IMR-90 (cell line): ENCODE measurements around the gene POMT2. TPM values are rescaled to one million over a fixed set of nuclear protein-coding genes. Genes with fewer than 3 reads are reported as not detected.

ENCODE experiments used
- ATAC-seq: fragments of 200-7000 bp; cut with Tn5 transposase; 2 replicates; pipeline ENCODE4 v1.9.1; 2020; ENCODE audit warnings: low read depth, mild to moderate bottlenecking, moderate library complexity
- BruUV-seq: library from RNA; stranded (reverse); fragments of 400-500 nt; replicated peaks from 2 replicates; lab custom pipeline; 2021; lab: Mats Ljungman, UMichigan
- CTCF ChIA-PET: fragments of 300-600 bp; formaldehyde crosslinking; extraction: SDS; loops from one replicate; lab custom pipeline; 2021; ENCODE audit warnings: antibody characterized with exemption; lab: Yijun Ruan, JAX
- POLR2A ChIA-PET: fragments of 300-600 bp; sonication (Branson Sonifier 250); formaldehyde crosslinking; loops from one replicate; lab custom pipeline; 2022; ENCODE audit warnings: antibody characterized with exemption; ENCODE audit not compliant: unreplicated experiment; lab: Charles Lee
- DNase-seq: peaks from one replicate; pipeline ENCODE4 v3.0.0; 2013
- H2AFZ ChIP-seq: replicated peaks from 2 replicates; pipeline ENCODE3; 2013; ENCODE audit warnings: low read length, mild to moderate bottlenecking; ENCODE audit not compliant: poor library complexity
- H2AK5ac ChIP-seq: 2 replicates; pipeline ENCODE4 v1.6.1; 2013; ENCODE audit warnings: low read depth, low read length, inconsistent platforms
- H2AK9ac ChIP-seq: replicated peaks from 2 replicates; pipeline ENCODE3; 2013; ENCODE audit warnings: mild to moderate bottlenecking, low read depth, low read length, moderate library complexity; ENCODE audit not compliant: poor library complexity
- H2BK120ac ChIP-seq: 2 replicates; pipeline ENCODE4 v1.6.1; 2013; ENCODE audit warnings: low read depth, low read length, inconsistent platforms
- H2BK15ac ChIP-seq: 3 replicates; pipeline ENCODE4 v1.6.1; 2013; ENCODE audit warnings: low read depth, low read length, inconsistent platforms
- H2BK20ac ChIP-seq: 2 replicates; pipeline ENCODE4 v1.6.1; 2013; ENCODE audit warnings: low read depth, mild to moderate bottlenecking, inconsistent platforms, low read length, moderate library complexity
- H2BK5ac ChIP-seq: 2 replicates; pipeline ENCODE4 v1.6.1; 2013; ENCODE audit warnings: mild to moderate bottlenecking, low read depth, low read length, inconsistent platforms; ENCODE audit not compliant: poor library complexity, severe bottlenecking
- H3K14ac ChIP-seq: replicated peaks from 2 replicates; pipeline ENCODE4 v1.6.1; 2013; ENCODE audit warnings: low read depth, low read length, inconsistent platforms
- H3K18ac ChIP-seq: 2 replicates; pipeline ENCODE4 v1.6.1; 2013; ENCODE audit warnings: low read depth, low read length, control low read depth
- H3K23ac ChIP-seq: 2 replicates; pipeline ENCODE4 v1.6.1; 2013; ENCODE audit warnings: low read depth, low read length, inconsistent platforms
- H3K27ac ChIP-seq: 2 replicates; pipeline ENCODE4 v1.5.1; 2013; ENCODE audit warnings: mild to moderate bottlenecking, control low read depth, low read length; ENCODE audit not compliant: insufficient read depth
- H3K27me3 ChIP-seq: 2 replicates; pipeline ENCODE4 v1.6.1; 2013; ENCODE audit warnings: low read length; ENCODE audit not compliant: control insufficient read depth, insufficient read depth
- H3K36me3 ChIP-seq: 2 replicates; pipeline ENCODE4 v1.6.1; 2013; ENCODE audit warnings: low read length, mixed read lengths; ENCODE audit not compliant: control insufficient read depth, insufficient read depth
- H3K4ac ChIP-seq: 2 replicates; pipeline ENCODE4 v1.6.1; 2013; ENCODE audit warnings: low read depth, low read length, inconsistent platforms
- H3K4me1 ChIP-seq: 2 replicates; pipeline ENCODE4 v1.6.1; 2013; ENCODE audit warnings: low read length, mixed read lengths; ENCODE audit not compliant: control insufficient read depth, insufficient read depth
- H3K4me2 ChIP-seq: 2 replicates; pipeline ENCODE4 v1.6.1; 2013; ENCODE audit warnings: low read depth, mild to moderate bottlenecking, control low read depth, low read length, moderate library complexity
- H3K4me3 ChIP-seq: 2 replicates; pipeline ENCODE4 v1.5.1; 2013; ENCODE audit warnings: low read depth, mild to moderate bottlenecking, control low read depth, low read length, moderate library complexity; ENCODE audit not compliant: insufficient read depth
- H3K56ac ChIP-seq: 2 replicates; pipeline ENCODE4 v1.6.1; 2013; ENCODE audit warnings: low read length, inconsistent platforms; ENCODE audit not compliant: insufficient read depth; ENCODE audit errors: extremely low read depth
- H3K79me1 ChIP-seq, 2 experiments: 2 replicates each; pipeline ENCODE4 v1.6.1; 2013; ENCODE audit warnings: low read length in 2 of 2, inconsistent platforms in 1 of 2, low read depth in 1 of 2
- H3K9ac ChIP-seq: 2 replicates; pipeline ENCODE4 v1.6.1; 2013; ENCODE audit warnings: low read depth, low read length, control low read depth
- H3K9me1 ChIP-seq: 2 replicates; pipeline ENCODE4 v1.6.1; 2013; ENCODE audit warnings: low read length, inconsistent platforms; ENCODE audit not compliant: insufficient read depth
- H3K9me3 ChIP-seq: 2 replicates; pipeline ENCODE4 v1.6.1; 2013; ENCODE audit warnings: low read length; ENCODE audit not compliant: control insufficient read depth, insufficient read depth
- H4K20me1 ChIP-seq: 2 replicates; pipeline ENCODE4 v1.6.1; 2013; ENCODE audit warnings: low read length, inconsistent platforms; ENCODE audit not compliant: insufficient read depth
- H4K5ac ChIP-seq: 2 replicates; pipeline ENCODE4 v1.6.1; 2013; ENCODE audit warnings: mild to moderate bottlenecking, low read depth, low read length, control low read depth
- H4K8ac ChIP-seq, 2 experiments: 2 replicates each; pipeline ENCODE4 v1.6.1; 2013; ENCODE audit warnings: low read depth in 2 of 2, low read length in 2 of 2, control low read depth in 1 of 2, inconsistent platforms in 1 of 2
- H4K91ac ChIP-seq: 2 replicates; pipeline ENCODE4 v1.6.1; 2013; ENCODE audit warnings: low read depth, low read length, inconsistent platforms; ENCODE audit not compliant: insufficient read depth
- BHLHE40 ChIP-seq: fragments of 150-350 bp; IDR thresholded peaks from 2 replicates; pipeline ENCODE4 v1.6.1; 2016; ENCODE audit warnings: mild to moderate bottlenecking, low read depth, low read length
- CEBPB ChIP-seq: IDR thresholded peaks from 2 replicates; pipeline ENCODE4 v1.6.1; 2012; ENCODE audit warnings: low read depth, low read length, improper control_type of control experiment
- MAFK ChIP-seq: IDR thresholded peaks from 2 replicates; pipeline ENCODE4 v1.6.1; 2012; ENCODE audit warnings: low read depth, low read length, improper control_type of control experiment
- POLR2A ChIP-seq: IDR thresholded peaks from 2 replicates; pipeline ENCODE4 v1.6.1; 2012; ENCODE audit warnings: mild to moderate bottlenecking, low read depth, low read length
- SMC3 ChIP-seq: fragments of 150-350 bp; IDR thresholded peaks from 2 replicates; pipeline ENCODE4 v1.6.1; 2016; ENCODE audit warnings: low read depth, mild to moderate bottlenecking, antibody characterized with exemption, low read length, moderate library complexity
- USF2 ChIP-seq: fragments of 150-350 bp; IDR thresholded peaks from 2 replicates; pipeline ENCODE4 v1.6.1; 2017; ENCODE audit warnings: mild to moderate bottlenecking, antibody characterized with exemption, low read length, low read depth
- WGBS, 2 experiments: methylation state at CpG; one replicate each; pipeline versions ENCODE4 v1.1.5 to v1.1.7; 2013; ENCODE audit warnings: missing lambda C conversion rate in 2 of 2; ENCODE audit not compliant: insufficient read length in 1 of 2; ENCODE audit errors: extremely low coverage in 2 of 2; 5-methylcytosine and 5-hydroxymethylcytosine counted together
- dilution Hi-C: fragments of 300-500 bp; cut with HindIII; formaldehyde crosslinking; loops from one replicate; pipeline ENCODE4 v1.14.3; 2018; ENCODE audit warnings: low sequenced_read_pairs; ENCODE audit not compliant: unreplicated experiment
- in situ Hi-C: fragments of 300-500 bp; cut with MboI; formaldehyde crosslinking; loops from 3 replicates; pipeline ENCODE4 v1.14.3; 2019; ENCODE audit warnings: low sequenced_read_pairs, inconsistent platforms, mixed read lengths
- intact Hi-C: fragments of 100-400 bp; cut with micrococcal nuclease; formaldehyde crosslinking; loops from 2 replicates; pipeline ENCODE4 v1.10.0; 2022
- polyA plus RNA-seq, 3 experiments: library from polyadenylated mRNA; depleted of rRNA; stranded (reverse); fragments of >200 nt; gene quantifications; 2 replicates each; pipeline ENCODE4 v1.2.3, GENCODE V29; 2012; ENCODE audit warnings: low replicate concordance in 1 of 3
- total RNA-seq: library from RNA; depleted of rRNA; stranded (reverse); fragments of >200 nt; gene quantifications from 2 replicates; pipeline ENCODE4 v1.2.3, GENCODE V29; 2012
- TF ChIP-seq, protein P1 (sequence below): conservative IDR thresholded peaks from 2 replicates; pipeline ENCODE4 v1.5.1; 2012; ENCODE audit warnings: mild to moderate bottlenecking, low read depth, low read length, improper control_type of control experiment

Gene POMT2
- total and polyA plus RNA-seq, 2 of the 4 experiments (the other 2 are of a cell fraction) = 6.5 to 13.0 TPM

DNA sequence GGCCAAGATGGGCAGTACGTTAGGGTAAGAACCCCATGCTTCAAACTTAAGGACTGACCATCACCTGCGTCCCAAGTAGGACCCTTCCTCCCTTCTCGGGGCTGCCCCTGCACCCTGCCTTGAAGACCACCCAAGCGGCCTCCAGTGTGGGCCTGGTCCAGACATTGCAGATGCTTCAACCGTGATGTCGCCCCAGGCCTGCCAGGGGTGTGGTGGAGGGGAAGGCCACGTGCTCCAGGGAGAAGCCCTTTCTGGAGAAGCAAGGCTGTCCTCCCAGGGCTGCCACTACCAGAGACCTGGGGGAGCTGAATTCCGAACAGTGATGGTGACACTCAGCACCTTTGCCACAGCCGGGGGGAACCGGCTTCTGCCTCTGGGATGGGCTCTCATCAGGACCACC lies 63.0 kb downstream of the POMT2 start:
- H4K5ac ChIP-seq = no peak overlapping the region
- H3K18ac ChIP-seq = no peak overlapping the region
- H2BK20ac ChIP-seq = no peak overlapping the region
- H2AK9ac ChIP-seq = no peak overlapping the region
- no peak overlapping the region for H3K4me2 ChIP-seq
- no peaks in the 10 kb centered on the region for H4K20me1 ChIP-seq
- no peak overlapping the region for H2BK120ac ChIP-seq
- H3K4me3 ChIP-seq = no peak overlapping the region
- in situ Hi-C loops = no loop called here
- CTCF ChIA-PET = no interaction called here
- H3K23ac ChIP-seq = no peak overlapping the region
- POLR2A ChIA-PET = no interaction called here
- H3K56ac ChIP-seq = no peak overlapping the region
- H4K91ac ChIP-seq = no peak overlapping the region
- H3K27ac ChIP-seq = no peak overlapping the region
- WGBS, 2 experiments = 70% methylated on average over 4 of the region's 10 CpGs; no CpG with 5 or more reads in 1 of the 2 experiments
- no peak overlapping the region for H2AFZ ChIP-seq
- no peak overlapping the region for H3K9ac ChIP-seq
- H3K14ac ChIP-seq = no peak overlapping the region
- no peak overlapping the region for H4K8ac ChIP-seq
- dilution Hi-C loops = no loop called here
- no TSS peak for BruUV-seq
- no peak for ATAC-seq
- intact Hi-C loops = no loop called here
- no peak overlapping the region for H3K4ac ChIP-seq
- no peaks in the 10 kb centered on the region for H3K9me3 ChIP-seq
- H2BK15ac ChIP-seq = no peak overlapping the region
- TF ChIP-seq, protein P1, sequence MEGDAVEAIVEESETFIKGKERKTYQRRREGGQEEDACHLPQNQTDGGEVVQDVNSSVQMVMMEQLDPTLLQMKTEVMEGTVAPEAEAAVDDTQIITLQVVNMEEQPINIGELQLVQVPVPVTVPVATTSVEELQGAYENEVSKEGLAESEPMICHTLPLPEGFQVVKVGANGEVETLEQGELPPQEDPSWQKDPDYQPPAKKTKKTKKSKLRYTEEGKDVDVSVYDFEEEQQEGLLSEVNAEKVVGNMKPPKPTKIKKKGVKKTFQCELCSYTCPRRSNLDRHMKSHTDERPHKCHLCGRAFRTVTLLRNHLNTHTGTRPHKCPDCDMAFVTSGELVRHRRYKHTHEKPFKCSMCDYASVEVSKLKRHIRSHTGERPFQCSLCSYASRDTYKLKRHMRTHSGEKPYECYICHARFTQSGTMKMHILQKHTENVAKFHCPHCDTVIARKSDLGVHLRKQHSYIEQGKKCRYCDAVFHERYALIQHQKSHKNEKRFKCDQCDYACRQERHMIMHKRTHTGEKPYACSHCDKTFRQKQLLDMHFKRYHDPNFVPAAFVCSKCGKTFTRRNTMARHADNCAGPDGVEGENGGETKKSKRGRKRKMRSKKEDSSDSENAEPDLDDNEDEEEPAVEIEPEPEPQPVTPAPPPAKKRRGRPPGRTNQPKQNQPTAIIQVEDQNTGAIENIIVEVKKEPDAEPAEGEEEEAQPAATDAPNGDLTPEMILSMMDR = no peak
- TF ChIP-seq POLR2A (no peak), BHLHE40 (no peak), MAFK (no peak), SMC3 (no peak), CEBPB (no peak), USF2 (no peak)
- H3K36me3 ChIP-seq = no peaks in the 10 kb centered on the region
- no peak overlapping the region for H2BK5ac ChIP-seq
- no peaks in the 10 kb centered on the region for H3K9me1 ChIP-seq
- no peaks in the 10 kb centered on the region for H3K79me1 ChIP-seq
- no peak overlapping the region for H2AK5ac ChIP-seq
- H3K4me1 ChIP-seq = no peaks in the 10 kb centered on the region
- no peak for DNase-seq
- peaks cover 23% of the 10 kb centered on the region for H3K27me3 ChIP-seq
